ENCODE data around the gene NUP205. TPM values are rescaled to one million over a fixed set of nuclear protein-coding genes. Genes with fewer than 3 reads are reported as not detected.

The NUP205 gene
- total and polyA plus RNA-seq, 2 donors (not counting 1 experiment from before 2014, with no cell fraction given), result 31.4 to 70.3 TPM

GRCh38 chr7:135662373-135663114 lies 104.8 kb downstream of the NUP205 start, which contains the start of gene STMP1:
Gene STMP1, plus strand, starts transcription at chr7:135662514.
- Histone ChIP-seq H3K4me3 (ENCODE audit: control extremely low read depth in 1 of 5, extremely low read depth in 1 of 5, insufficient read depth in 1 of 5, low read depth in 2 of 5, low read length in 4 of 5) (peak within 1 kb of the TSS; percentile 88 to 99 (median 97)), H3K4me1 (ENCODE audit: control insufficient read depth in 2 of 2, insufficient read depth in 2 of 2, low read length in 2 of 2) (peaks cover 15 to 32% of the 10 kb centered on the region in 2 donors), H4K20me1 (ENCODE audit: control insufficient read depth, insufficient read depth, low read length, poor library complexity, severe bottlenecking) (no peaks in the 10 kb centered on the region), H3K27me3 (replicated peaks in 1 of 4; ENCODE audit: control extremely low read depth in 1 of 4, control insufficient read depth in 3 of 4, insufficient read depth in 4 of 4, low read length in 3 of 4) (no peaks in the 10 kb centered on the region), H3K4me2 (replicated peaks; ENCODE audit: low read depth, low read length, poor library complexity, severe bottlenecking) (peak within 1 kb of the TSS; percentile 78), H3K79me2 (ENCODE audit: control insufficient read depth, insufficient read depth, low read length) (peaks cover 38% of the 10 kb centered on the region), H3K9me3 (ENCODE audit: control extremely low read depth in 1 of 3, control insufficient read depth in 2 of 3, insufficient read depth in 1 of 3, low read length in 2 of 3) (no peaks in the 10 kb centered on the region), H2AFZ (ENCODE audit: insufficient read depth, low read depth, low read length, poor library complexity, severe bottlenecking) (peak within 1 kb of the TSS; percentile 100), H3K27ac (ENCODE audit: low read length in 2 of 2) (peak within 1 kb of the TSS; percentile 56 to 77), H3K9ac (ENCODE audit: low read length) (peak within 1 kb of the TSS; percentile 88), H3K36me3 (replicated peaks in 1 of 2; ENCODE audit: control extremely low read depth in 1 of 2, control insufficient read depth in 1 of 2, extremely low read depth in 1 of 2, insufficient read depth in 2 of 2, low read length in 1 of 2) (no peaks in the 10 kb centered on the region)
- POLR2A ChIA-PET, result no interaction called here
- WGBS (ENCODE audit: insufficient coverage), result 1% methylated on average over 48 of the region's 60 CpGs
- H3K9me3 Mint-ChIP-seq (ENCODE audit: insufficient read depth), result no peaks in the 10 kb centered on the region
- peak within 1 kb of the TSS; percentile 81 for H3K27ac Mint-ChIP-seq
- H3K27me3 Mint-ChIP-seq, result no peaks in the 10 kb centered on the region
- CTCF ChIA-PET, result interaction anchor here (1.0 to 6.4 kb wide), 7 partner anchors 9 to 348 kb away, joined by 3 to 46 read pairs (median 4); partner anchors contain the start of gene CNOT4
- TF ChIP-seq EZH2 (IDR thresholded peaks at IDR 0.05; ENCODE audit: borderline replicate concordance, insufficient read depth, low read depth, low read length, poor library complexity, severe bottlenecking), result no peak
- peak; percentile 75 for TF ChIP-seq CTCF (IDR thresholded peaks at IDR 0.05)
- intact Hi-C loops (cut with micrococcal nuclease), result loop anchor here (1.0 to 5.0 kb wide), 9 partner anchors 105 to 1346 kb away; partner anchors contain the start of genes AGBL3, BPGM, CNOT4 and MTPN
- peak; percentile 99 for ATAC-seq (ENCODE audit: low read depth)
- H3K4me3 Mint-ChIP-seq, result peak within 1 kb of the TSS; percentile 91
- H3K4me1 Mint-ChIP-seq, result peaks cover 32% of the 10 kb centered on the region
- peak; percentile 95 for DNase-seq
